GM19099 (cell line): ENCODE data around the gene IFTAP.

Source experiments
- POLR2A ChIP-seq: IDR thresholded peaks from 3 replicates; pipeline ENCODE4 v1.6.1; 2011; ENCODE audit warnings: low read depth; ENCODE audit not compliant: insufficient read length; ENCODE audit errors: extremely low read depth

IFTAP gene

GRCh38 chr11:36618363-36619047, 24.2 kb downstream of the IFTAP start:
- no peak for TF ChIP-seq POLR2A

GRCh38 chr11:36619502-36619901, 25.2 kb downstream of the IFTAP start:
- TF ChIP-seq POLR2A, result no peak

GRCh38 chr11:36620246-36620645, 25.9 kb downstream of the IFTAP start:
- TF ChIP-seq POLR2A, result no peak

- TF ChIP-seq POLR2A, result no peak
These were observed 28.3 kb downstream of the IFTAP start for GRCh38 chr11:36622431-36623136.

GRCh38 chr11:36623494-36623893, 29.2 kb downstream of the IFTAP start:
- no peak for TF ChIP-seq POLR2A

- no peak for TF ChIP-seq POLR2A
These were observed 32.7 kb downstream of the IFTAP start for GRCh38 chr11:36627006-36627405.

- TF ChIP-seq POLR2A, result no peak
These were observed 33.2 kb downstream of the IFTAP start for GRCh38 chr11:36627471-36627870.

- TF ChIP-seq POLR2A, result no peak
These were observed 33.8 kb downstream of the IFTAP start for GRCh38 chr11:36628141-36628540.

- TF ChIP-seq POLR2A, result no peak
These were observed 34.5 kb downstream of the IFTAP start for GRCh38 chr11:36628765-36629244.

- TF ChIP-seq POLR2A, result no peak
These were observed 37.5 kb downstream of the IFTAP start for GRCh38 chr11:36631774-36632173.

- no peak for TF ChIP-seq POLR2A
These were observed 41.0 kb downstream of the IFTAP start for GRCh38 chr11:36635066-36635862.

- TF ChIP-seq POLR2A, result no peak
These were observed 44.3 kb downstream of the IFTAP start for GRCh38 chr11:36638556-36638955.

- no peak for TF ChIP-seq POLR2A
These were observed 63.4 kb downstream of the IFTAP start for GRCh38 chr11:36657610-36658267.

- no peak for TF ChIP-seq POLR2A
These were observed 78.6 kb downstream of the IFTAP start for GRCh38 chr11:36672815-36673450.
